ENCODE results near the gene FLRT1.

FLRT1 gene

DNA sequence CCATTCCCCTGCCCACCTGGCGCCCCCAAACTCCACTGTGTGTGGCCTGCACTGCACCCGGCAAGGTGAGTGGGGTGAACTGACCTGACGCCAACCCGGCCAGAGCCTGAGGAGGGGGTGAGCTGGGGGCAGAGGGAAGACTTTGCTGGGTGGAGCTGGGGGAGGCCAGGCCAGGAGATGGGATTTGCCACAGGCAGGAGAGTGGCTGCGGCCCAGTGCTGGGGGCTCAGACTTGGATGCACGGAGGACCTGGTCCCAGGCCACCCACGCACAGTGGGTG lies 17.8 kb upstream of the FLRT1 start:
- no peak overlapping the region for H3K27ac ChIP-seq (ENCODE audit: low read depth, low read length)
- no peaks in the 10 kb centered on the region for H3K36me3 ChIP-seq (ENCODE audit: control insufficient read depth, insufficient read depth, low read length)
- no peak overlapping the region for H3K4me3 ChIP-seq (ENCODE audit: low read depth, low read length)
- H3K27me3 ChIP-seq (ENCODE audit: control insufficient read depth, insufficient read depth, low read length), result peaks cover 39% of the 10 kb centered on the region
- H3K4me1 ChIP-seq (ENCODE audit: control insufficient read depth, insufficient read depth, low read length), result peaks cover 20% of the 10 kb centered on the region
- H3K9me3 ChIP-seq (ENCODE audit: control insufficient read depth, insufficient read depth, low read length), result no peaks in the 10 kb centered on the region
- no peak overlapping the region for H3K9ac ChIP-seq (ENCODE audit: low read depth, low read length)

GRCh38 chr11:64018310-64018709 lies 17.4 kb upstream of the FLRT1 start:
- Histone ChIP-seq H3K9ac (ENCODE audit: low read depth, low read length) (no peak overlapping the region), H3K36me3 (ENCODE audit: control insufficient read depth, insufficient read depth, low read length) (no peaks in the 10 kb centered on the region), H3K4me1 (ENCODE audit: control insufficient read depth, insufficient read depth, low read length) (peaks cover 20% of the 10 kb centered on the region), H3K27me3 (ENCODE audit: control insufficient read depth, insufficient read depth, low read length) (peaks cover 37% of the 10 kb centered on the region), H3K4me3 (ENCODE audit: low read depth, low read length) (no peak overlapping the region), H3K9me3 (ENCODE audit: control insufficient read depth, insufficient read depth, low read length) (no peaks in the 10 kb centered on the region), H3K27ac (ENCODE audit: low read depth, low read length) (no peak overlapping the region)

DNA sequence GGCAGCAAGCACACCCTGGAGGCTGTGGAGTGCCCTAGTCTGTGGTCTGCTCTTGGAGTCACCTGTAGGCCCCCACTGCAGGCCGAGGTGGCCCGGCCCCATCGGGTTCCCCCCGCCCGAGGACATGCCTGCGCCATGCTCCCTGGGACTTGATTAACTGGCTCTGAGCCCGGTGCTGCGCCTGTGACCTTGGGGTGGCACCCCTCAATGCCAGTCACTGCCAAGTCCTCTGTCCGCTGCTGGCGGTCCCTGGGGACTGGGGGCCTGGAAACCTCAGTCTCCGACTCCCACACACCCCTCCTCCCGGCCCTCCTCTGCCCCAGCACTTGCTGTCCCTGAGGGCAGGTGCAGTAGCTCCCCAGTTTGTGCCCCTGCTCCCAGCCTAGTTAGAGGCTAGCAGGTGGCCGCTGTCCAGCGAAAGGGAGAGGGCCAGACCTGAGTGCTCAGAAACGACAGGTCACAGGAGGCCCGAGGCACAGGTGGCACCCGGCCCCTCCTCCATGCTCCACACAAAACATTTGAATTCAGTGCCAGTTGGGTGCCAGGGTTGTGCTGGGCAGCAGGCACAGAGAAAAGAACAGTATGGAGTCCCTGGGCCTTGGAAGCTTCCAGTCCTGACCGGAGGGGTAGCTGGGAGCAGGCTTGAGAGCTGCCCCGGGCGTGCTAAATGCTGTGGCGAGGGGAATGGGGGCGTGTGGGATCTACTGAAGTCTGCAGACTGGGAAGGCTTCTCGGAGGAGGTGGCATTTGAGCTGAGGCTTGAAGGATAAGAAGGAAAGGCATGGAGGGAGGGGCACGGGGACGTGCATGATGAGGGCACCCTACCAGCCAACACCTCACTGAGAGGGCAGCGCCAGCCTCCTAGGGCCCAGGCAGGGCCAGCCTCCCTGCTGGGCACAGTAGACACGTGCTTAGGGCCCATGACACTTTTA lies 16.4 kb upstream of the FLRT1 start:
- Histone ChIP-seq H3K4me1 (ENCODE audit: control insufficient read depth, insufficient read depth, low read length) (peaks cover 30% of the 10 kb centered on the region), H3K36me3 (ENCODE audit: control insufficient read depth, insufficient read depth, low read length) (no peaks in the 10 kb centered on the region), H3K27me3 (ENCODE audit: control insufficient read depth, insufficient read depth, low read length) (peaks cover 27% of the 10 kb centered on the region), H3K9me3 (ENCODE audit: control insufficient read depth, insufficient read depth, low read length) (no peaks in the 10 kb centered on the region), H3K27ac (ENCODE audit: low read depth, low read length) (no peak overlapping the region), H3K4me3 (ENCODE audit: low read depth, low read length) (no peak overlapping the region), H3K9ac (ENCODE audit: low read depth, low read length) (no peak overlapping the region)

DNA sequence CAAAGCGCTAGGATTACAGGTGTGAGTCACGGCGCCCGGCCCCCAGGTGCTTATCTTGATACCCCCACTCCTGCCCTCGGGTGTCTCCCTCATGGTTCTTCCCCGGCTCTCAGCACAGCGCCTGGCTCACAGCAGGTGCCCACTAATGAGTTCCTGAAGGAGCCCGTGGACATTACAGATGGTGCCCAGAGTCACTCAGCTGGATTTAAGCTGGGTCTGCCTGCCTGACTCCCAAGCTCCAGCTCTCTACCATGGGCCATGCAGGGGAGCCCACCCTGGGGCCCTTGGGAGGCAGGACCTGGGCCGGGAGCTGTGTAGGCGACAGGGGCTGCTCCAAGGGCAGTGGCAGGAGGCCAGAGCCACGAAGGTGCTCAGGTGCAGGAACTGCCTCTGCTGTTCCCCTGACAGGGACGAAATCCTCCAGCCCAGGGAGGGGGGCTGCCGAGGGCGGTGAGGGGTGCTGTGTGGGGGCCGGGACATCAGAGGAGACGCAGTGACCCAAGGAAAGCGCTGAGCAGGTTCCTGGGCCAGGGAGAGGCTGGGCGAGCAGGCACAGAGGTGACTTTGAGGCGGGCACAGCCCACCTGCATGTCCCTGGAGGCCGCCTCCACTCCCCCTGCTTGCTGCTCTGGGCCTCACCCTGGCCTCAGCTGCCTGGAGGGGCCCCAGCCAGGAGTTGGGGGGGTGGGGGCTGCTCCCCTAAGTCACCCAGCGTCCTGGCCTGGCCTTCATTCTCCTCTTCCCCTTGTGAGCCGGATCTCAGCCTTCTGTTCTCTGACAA lies 14.6 kb upstream of the FLRT1 start:
- Histone ChIP-seq H3K27me3 (ENCODE audit: control insufficient read depth, insufficient read depth, low read length) (peaks cover 13% of the 10 kb centered on the region; the same call in 1 of the 2 replicates), H3K27ac (ENCODE audit: low read depth, low read length) (no peak overlapping the region), H3K4me1 (ENCODE audit: control insufficient read depth, insufficient read depth, low read length) (peaks cover 41% of the 10 kb centered on the region), H3K36me3 (ENCODE audit: control insufficient read depth, insufficient read depth, low read length) (no peaks in the 10 kb centered on the region), H3K9me3 (ENCODE audit: control insufficient read depth, insufficient read depth, low read length) (no peaks in the 10 kb centered on the region), H3K9ac (ENCODE audit: low read depth, low read length) (no peak overlapping the region), H3K4me3 (ENCODE audit: low read depth, low read length) (no peak overlapping the region)

- Histone ChIP-seq H3K9ac (ENCODE audit: low read depth, low read length) (no peak overlapping the region), H3K4me1 (ENCODE audit: control insufficient read depth, insufficient read depth, low read length) (peaks cover 41% of the 10 kb centered on the region), H3K9me3 (ENCODE audit: control insufficient read depth, insufficient read depth, low read length) (no peaks in the 10 kb centered on the region), H3K27ac (ENCODE audit: low read depth, low read length) (no peak overlapping the region), H3K27me3 (ENCODE audit: control insufficient read depth, insufficient read depth, low read length) (peaks cover 13% of the 10 kb centered on the region; the same call in 1 of the 2 replicates), H3K36me3 (ENCODE audit: control insufficient read depth, insufficient read depth, low read length) (no peaks in the 10 kb centered on the region), H3K4me3 (ENCODE audit: low read depth, low read length) (no peak overlapping the region)
Observed at GRCh38 chr11:64021757-64022093, 14.0 kb upstream of the FLRT1 start.

- no peak overlapping the region for H3K27ac ChIP-seq (ENCODE audit: low read depth, low read length)
- H3K27me3 ChIP-seq (ENCODE audit: control insufficient read depth, insufficient read depth, low read length), result peaks cover 18% of the 10 kb centered on the region; the same call in 1 of the 2 replicates
- no peak overlapping the region for H3K4me3 ChIP-seq (ENCODE audit: low read depth, low read length)
Observed at GRCh38 chr11:64022125-64022784, 13.5 kb upstream of the FLRT1 start.

GRCh38 chr11:64023712-64024710 lies 11.7 kb upstream of the FLRT1 start:
- Histone ChIP-seq H3K4me1 (ENCODE audit: control insufficient read depth, insufficient read depth, low read length) (peaks cover 58% of the 10 kb centered on the region), H3K27ac (ENCODE audit: low read depth, low read length) (peak overlapping the region; percentile 57), H3K9ac (ENCODE audit: low read depth, low read length) (no peak overlapping the region), H3K4me3 (ENCODE audit: low read depth, low read length) (no peak overlapping the region), H3K9me3 (ENCODE audit: control insufficient read depth, insufficient read depth, low read length) (no peaks in the 10 kb centered on the region), H3K27me3 (ENCODE audit: control insufficient read depth, insufficient read depth, low read length) (peaks cover 22% of the 10 kb centered on the region; the same call in 1 of the 2 replicates), H3K36me3 (ENCODE audit: control insufficient read depth, insufficient read depth, low read length) (no peaks in the 10 kb centered on the region)

More at GRCh38 chr11:64022125-64022784, 13.5 kb upstream of the FLRT1 start:
- Histone ChIP-seq H3K36me3 (ENCODE audit: control insufficient read depth, insufficient read depth, low read length) (no peaks in the 10 kb centered on the region), H3K4me1 (ENCODE audit: control insufficient read depth, insufficient read depth, low read length) (peaks cover 44% of the 10 kb centered on the region), H3K9ac (ENCODE audit: low read depth, low read length) (no peak overlapping the region), H3K9me3 (ENCODE audit: control insufficient read depth, insufficient read depth, low read length) (no peaks in the 10 kb centered on the region)

DNA sequence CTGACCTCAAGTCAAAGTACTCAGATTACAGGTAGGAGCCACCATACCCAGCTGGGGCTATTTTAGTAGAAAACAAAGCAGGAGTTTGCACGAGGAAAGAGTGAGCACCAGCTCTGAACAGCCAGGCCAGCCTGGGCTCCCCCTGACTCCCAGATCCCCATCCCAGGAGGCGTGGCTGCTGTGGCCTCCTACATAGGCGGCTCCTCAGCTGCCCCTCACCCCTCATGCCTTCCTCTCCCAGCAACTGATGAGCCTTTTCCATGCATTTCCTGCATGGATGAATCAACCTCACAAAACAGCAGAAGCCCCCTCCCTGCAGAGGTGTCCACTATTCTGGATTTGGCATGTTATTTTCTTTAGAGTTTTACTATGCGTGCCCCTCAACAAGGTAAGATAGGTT lies 10.5 kb upstream of the FLRT1 start:
- Histone ChIP-seq H3K36me3 (ENCODE audit: control insufficient read depth, insufficient read depth, low read length) (no peaks in the 10 kb centered on the region), H3K27me3 (ENCODE audit: control insufficient read depth, insufficient read depth, low read length) (peaks cover 22% of the 10 kb centered on the region), H3K4me3 (ENCODE audit: low read depth, low read length) (no peak overlapping the region), H3K9me3 (ENCODE audit: control insufficient read depth, insufficient read depth, low read length) (no peaks in the 10 kb centered on the region), H3K27ac (ENCODE audit: low read depth, low read length) (peak overlapping the region; percentile 57), H3K9ac (ENCODE audit: low read depth, low read length) (no peak overlapping the region), H3K4me1 (ENCODE audit: control insufficient read depth, insufficient read depth, low read length) (peaks cover 66% of the 10 kb centered on the region)

DNA sequence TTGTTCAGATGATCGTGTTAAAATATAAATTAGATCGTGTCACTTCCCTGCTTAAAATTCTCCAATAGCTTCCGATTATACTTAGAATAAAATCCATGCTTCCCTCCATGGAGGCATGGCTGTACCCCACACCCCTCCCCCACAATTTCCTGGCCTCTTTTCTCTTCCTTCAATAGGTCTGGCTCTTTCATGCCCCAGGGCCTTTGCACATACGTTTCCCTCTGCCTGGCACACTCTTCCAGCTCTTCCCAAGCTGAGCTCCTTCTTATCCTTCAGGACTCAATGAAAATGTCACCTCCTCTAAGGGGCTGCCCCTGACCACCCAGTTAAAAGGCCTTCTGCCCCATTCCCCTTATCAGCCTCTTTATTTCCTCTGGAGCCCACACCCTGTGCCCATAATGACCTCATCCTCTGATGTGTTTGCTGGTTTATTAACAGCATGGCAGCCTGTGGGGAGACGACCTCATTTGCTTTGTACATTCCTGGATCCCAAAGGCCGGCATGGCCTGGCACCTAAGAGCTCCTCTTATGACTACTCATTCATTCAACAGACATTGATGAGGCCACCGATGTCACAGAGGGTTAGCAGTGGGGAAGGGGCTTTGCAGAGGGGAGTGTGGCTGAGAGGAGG lies 9.0 kb upstream of the FLRT1 start:
- Histone ChIP-seq H3K36me3 (ENCODE audit: control insufficient read depth, insufficient read depth, low read length) (no peaks in the 10 kb centered on the region), H3K27me3 (ENCODE audit: control insufficient read depth, insufficient read depth, low read length) (peaks cover 37% of the 10 kb centered on the region), H3K9ac (ENCODE audit: low read depth, low read length) (no peak overlapping the region), H3K27ac (ENCODE audit: low read depth, low read length) (no peak overlapping the region), H3K4me3 (ENCODE audit: low read depth, low read length) (no peak overlapping the region), H3K9me3 (ENCODE audit: control insufficient read depth, insufficient read depth, low read length) (no peaks in the 10 kb centered on the region), H3K4me1 (ENCODE audit: control insufficient read depth, insufficient read depth, low read length) (peaks cover 55% of the 10 kb centered on the region)

Data from HUES48 (cell line).